GM15510 (cell line): ENCODE results near the gene TRIM54.

Source experiments
- POLR2A ChIP-seq: IDR thresholded peaks from 3 replicates; pipeline ENCODE4 v1.6.1; 2011; ENCODE audit warnings: borderline replicate concordance; ENCODE audit not compliant: insufficient read length; ENCODE audit errors: extremely low read depth

TRIM54 gene

DNA sequence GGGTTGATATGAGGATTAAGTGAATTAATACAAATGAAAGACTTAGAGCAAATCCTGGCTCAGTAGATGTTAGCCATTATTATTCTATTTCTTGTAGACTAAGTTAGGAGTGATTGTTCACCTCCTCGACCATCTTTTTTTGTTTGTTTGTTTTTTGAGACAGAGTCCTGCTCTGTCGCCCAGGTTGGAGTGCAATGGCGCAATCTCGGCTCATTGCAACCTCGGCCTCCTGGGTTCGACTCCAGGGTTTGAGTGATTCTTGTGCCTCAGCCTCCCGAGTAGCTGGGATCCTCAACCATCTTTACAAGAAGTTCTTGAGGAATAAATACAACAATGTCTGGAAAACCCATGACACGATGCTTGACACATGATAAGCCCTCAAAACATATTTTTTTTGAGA is 12.7 kb downstream of the TRIM54 start:
- TF ChIP-seq POLR2A, result no peak

DNA sequence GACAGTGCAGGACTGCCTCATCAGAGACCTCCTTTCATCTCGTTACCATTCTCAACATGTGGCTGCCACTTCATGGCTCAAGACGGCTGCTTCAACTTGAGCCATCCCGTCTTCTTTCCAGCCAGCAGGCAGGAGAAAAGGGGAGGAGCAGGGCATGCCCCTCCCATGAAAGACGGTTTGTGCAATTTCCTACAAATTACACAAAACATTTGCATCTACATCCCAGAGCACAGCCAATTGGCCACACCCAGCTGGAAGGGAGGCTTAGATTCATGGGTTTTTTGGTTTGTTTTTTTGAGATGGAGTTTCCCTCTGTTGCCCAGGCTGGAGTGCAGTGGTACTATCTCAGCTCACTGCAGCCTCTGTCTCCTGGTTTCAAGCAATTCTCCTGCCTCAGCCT is 14.3 kb downstream of the TRIM54 start:
- no peak for TF ChIP-seq POLR2A

DNA sequence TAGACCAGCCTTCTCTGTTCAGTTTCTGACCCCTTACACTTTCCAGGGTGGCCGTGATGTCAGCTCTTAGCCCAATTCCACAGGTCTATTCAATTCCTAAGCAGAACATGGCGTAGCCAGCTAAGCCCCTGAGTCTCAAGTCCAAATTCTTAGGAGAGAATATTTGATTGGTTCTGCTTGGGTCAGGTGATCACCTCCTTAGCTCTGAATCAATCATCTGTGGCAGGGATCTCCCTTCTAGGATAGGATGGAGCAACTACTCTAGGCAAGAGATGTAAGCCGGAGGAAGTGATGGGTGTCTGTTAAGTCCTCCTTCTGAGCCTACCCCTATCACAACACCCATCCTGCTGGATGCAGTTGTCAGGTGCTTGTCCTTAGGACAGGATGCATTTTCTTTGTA is 15.0 kb downstream of the TRIM54 start:
- no peak for TF ChIP-seq POLR2A

DNA sequence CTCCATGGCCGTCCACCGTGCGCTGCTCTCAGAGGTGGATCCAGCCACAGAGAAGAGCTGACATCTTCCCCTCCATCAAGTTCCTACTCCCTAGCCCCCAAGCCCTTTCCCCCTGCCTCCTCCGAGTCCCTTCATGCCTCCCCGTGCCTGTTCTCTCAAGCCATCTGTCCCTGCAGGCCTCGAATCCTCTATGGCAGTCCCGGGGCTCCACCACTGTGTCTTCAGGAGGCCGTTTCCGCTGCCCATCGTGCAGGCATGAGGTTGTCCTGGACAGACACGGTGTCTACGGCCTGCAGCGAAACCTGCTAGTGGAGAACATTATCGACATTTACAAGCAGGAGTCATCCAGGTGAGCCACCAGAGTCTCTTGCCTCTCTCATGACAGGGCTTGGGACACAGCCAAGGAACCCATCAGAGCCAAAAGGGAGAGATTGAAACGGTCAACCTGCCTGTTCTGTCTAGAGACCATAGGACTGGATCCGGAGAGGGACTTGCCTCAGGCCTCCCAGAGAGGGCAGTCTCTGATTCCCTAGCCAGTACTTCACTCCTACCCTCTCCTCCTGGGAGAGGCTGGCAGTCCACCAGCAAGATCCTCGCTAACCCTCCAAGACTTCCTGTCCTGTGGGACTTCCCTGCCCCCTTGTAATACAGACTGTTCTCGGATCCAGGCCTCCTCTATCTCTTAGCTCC is 16.3 kb downstream of the TRIM54 start:
- no peak for TF ChIP-seq POLR2A

DNA sequence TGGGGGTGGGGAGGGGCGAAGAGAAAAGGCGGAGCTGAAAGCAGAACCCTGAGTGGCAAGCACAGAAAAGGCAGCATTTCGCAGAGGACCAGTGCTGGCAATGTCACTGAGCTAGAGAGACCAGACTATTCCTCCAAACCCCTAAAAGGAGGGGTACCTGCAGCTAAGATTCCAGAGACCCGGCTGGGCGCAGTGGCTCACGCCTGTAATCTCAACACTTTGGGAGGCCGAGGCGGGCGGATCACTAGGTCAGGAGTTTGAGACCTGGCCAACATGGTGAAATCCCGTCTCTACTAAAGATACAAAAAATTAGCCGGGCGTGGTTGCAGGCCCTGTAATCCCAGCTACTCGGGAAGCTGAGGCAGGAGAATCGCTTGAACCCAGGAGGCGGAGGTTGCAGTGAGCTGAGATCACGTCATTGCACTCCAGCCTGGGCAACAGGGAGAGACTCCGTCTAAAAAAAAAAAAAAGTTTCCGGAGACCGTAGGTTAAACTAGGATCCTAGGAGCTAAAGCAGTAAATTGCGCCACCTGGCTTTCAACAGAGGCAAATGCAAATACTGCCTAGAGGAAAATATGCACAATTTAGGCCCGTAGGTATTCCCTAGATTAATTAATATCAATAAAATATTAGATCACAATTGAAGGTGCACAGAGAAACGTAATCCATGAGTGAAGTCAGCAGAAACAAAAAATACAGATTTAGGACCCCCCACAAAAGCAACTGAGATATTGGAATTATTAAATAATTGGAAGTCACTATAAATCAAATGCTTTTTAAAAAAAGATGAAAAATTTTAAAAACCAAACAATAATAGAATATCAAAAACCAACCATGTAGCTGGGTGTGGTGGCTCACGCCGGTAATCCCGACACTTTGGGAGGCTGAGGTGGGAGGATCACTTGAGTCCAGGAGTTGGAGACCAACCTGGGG is 21.1 kb downstream of the TRIM54 start:
- TF ChIP-seq POLR2A, result no peak

DNA sequence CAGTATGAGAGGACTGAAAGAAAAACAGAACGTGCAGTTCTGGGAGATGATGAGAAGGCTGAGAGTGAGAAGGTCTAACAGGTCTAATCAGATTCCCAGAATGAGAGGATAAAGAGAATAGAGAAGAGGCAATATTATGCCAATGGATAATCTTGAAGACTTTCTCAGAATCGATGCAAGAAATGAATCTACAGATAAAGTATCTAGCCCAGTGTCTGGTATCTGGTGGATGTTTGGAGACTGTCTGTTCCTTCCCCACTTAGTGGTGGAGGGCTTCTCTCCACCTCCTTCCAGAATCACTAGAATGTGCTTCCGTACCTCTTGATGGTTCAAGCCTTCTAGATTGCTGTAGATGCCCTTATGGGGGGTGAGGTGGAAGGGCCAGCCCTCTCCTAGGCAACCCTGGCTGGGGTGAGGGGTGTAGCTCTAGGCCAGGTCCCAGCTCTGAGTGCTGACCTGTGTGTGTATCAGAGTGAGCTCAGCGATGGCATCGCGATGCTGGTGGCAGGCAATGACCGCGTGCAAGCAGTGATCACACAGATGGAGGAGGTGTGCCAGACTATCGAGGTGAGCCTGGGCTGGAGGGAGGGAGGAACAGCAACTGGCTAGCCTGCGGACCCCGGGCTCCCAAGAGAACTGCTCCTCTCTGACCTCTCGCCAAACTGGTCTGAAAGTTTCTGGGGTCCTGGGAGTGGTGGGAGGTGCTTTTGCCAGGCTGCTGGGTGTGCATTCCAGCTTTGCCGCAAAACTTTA is 22.4 kb downstream of the TRIM54 start:
- TF ChIP-seq POLR2A, result no peak

DNA sequence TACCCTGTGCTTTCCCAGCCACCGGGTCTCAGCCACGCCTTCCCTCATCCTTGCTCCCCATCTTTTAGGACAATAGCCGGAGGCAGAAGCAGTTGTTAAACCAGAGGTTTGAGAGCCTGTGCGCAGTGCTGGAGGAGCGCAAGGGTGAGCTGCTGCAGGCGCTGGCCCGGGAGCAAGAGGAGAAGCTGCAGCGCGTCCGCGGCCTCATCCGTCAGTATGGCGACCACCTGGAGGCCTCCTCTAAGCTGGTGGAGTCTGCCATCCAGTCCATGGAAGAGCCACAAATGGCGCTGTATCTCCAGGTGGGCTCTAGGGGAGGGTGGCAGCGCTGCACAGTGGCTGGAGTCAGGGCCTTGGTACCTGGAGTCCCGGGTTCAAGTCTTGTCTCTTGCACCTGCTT is 23.3 kb downstream of the TRIM54 start:
- no peak for TF ChIP-seq POLR2A

DNA sequence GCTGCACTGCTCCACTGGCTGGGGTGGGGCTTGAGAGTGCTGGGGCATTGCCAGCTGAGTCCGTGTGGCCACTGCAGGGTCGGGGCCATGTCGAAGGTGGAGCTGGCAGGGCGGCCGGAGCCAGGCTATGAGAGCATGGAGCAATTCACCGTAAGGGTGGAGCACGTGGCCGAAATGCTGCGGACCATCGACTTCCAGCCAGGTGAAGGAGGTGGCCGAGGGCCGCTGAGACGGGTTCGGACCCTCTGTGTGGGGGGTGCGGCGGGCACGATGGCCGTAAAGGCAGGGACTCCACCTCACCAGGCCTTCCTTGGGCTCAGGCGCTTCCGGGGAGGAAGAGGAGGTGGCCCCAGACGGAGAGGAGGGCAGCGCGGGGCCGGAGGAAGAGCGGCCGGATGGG is 23.9 kb downstream of the TRIM54 start:
- no peak for TF ChIP-seq POLR2A

DNA sequence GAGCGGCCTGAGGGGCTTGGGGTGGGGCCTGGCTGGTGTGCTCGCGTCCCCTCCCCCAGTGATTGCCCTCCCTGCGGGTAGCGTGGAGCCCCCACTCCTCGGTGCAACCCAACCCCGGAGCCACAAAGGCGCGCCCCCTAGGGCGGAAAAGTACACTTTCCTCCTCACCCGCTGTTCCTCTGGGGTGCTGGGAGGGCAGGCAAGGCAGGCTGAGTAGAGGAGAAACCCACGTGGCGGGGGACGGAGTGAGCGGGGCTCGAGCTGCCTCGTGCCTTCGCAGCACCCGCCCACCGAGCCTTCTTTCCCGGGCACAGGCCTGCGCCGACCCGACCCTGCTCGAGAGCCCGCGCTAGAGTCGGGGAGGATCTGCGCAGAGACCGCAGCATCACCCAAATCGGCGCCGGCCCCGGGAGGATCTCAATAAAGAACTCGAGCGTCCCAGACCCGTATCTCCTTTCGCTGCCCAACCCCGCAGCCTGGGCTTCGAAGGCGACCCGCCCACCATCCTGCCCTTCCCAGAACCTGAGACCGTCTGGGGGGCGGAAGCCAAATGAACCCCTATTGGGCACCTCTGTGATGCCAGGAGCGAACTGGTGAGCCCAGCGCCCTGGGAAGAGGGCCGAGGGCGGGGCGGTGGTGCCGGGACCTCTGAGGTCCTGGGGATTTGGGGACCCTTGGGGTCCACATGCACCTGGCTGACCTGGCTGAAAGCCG is 24.5 kb downstream of the TRIM54 start:
- no peak for TF ChIP-seq POLR2A

DNA sequence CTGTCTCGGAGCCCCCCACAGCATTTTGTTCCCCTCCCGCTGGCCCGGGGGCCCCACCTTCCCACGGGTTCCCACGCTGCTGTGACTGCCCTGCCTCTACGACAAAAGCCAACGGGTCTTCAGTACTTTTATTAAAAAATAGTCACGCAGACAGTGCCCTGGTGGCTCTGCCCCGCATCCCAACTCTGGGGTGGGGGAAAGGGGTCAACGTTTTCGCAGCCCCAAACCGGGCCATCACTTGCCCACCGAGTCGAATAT is 25.0 kb downstream of the TRIM54 start:
- no peak for TF ChIP-seq POLR2A

DNA sequence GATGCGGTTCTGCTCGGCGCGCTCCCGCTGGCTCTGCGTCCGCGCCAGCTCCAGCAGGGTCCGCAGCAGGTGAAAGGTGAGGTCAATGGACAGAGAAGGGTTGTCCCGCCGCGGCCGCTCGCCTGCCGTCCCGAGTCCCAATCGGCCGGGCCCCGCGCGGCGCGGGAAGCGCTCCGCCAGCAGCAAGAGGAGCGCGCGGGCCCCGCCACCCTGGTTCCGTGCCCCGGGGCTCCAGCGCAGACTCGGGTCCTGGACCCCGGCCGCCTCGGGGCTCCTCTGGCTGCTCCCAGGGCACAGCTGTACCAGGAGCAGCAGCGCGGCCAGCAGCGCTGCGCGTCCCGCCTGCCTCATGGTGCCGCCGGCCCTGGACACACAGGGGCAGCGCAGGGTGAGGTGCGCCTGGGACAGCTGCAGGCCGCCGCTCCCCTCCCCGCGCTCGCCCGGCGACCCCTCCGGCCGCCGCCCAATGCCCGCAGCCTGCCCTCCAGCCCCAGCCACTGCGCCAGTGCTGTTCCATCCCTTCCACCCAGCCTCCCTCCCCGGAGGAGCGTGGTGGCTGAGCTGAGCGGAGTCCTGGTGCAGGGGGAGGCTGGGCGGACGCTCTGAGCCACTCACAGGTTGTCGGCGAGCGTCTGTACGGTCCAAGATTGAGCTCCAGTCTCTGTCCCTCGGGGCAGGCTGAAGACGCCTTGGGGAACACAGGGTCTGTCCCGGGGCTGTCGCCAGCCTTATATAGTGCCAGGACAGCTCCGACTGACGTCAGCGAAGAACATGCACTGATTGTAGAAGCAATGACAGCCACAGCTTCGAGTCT is 25.5 kb downstream of the TRIM54 start:
- no peak for TF ChIP-seq POLR2A

DNA sequence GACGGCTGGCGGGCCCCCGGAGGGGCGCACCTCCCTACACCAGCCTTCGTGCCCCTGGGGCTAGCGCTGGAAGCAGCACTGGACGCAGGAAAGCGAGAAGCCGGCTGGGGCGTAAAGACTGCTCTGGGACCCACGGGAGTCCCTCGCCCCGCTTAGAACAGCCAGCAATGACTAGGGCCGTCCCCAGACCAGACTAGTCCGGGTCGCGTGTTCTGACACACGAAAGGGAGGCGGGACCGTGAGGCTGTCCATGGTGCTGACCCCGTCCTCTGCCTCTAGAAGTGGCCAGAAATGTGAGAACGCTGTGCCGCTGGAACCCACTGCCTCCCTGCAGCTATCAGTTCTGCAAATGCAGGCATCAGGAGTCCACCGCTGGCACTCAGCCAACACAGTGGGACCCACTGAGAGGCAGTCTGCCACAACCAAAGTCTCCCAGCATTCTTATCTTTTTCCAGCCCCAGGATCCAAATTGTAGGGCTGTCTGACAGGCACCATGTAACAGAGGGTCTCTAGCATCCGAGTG is 26.2 kb downstream of the TRIM54 start, which contains the start of gene UCN:
TSS of gene UCN (minus strand) at position 87 of the 523 bp plus-strand sequence. CDS start 550 bp downstream, outside the sequence.
- TF ChIP-seq POLR2A, result no peak

DNA sequence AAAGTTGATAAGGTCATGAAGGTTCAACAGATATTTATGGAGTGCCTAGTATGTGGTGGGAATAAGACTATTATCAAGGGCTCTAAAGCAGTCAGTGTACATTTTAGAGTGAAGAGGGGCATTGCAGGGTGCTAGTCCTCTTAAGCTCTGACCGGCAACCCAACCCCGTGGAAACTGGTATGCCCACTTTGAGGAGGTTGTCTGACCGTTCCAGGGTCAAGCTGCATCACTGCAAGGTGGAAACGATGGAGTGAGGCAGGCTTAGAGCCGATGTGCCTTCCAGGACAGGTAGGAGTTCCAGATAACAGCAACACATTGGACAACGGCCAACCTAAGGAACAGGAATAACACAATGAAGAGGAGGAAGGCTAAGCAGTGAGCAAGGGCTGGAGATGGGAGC is 27.4 kb downstream of the TRIM54 start:
- no peak for TF ChIP-seq POLR2A

DNA sequence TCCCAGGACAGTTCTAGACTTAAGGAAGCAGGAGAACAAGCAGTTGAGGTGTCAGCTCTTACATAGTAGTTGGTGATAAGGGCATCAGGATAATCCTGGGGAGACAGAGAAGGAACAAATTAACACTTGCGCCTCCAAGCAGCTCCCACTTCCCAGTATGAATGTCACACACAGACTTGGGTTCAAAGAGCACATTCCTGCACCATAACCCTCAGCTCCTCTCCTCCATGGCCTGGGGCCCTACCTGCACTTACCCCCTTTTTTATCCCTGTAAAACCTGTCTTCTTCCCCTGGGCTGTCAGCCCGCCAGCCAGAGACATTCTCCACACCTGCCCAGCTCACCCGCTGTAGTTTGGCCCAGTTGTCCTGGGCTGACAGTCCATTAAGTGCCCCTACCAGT is 29.9 kb downstream of the TRIM54 start:
- no peak for TF ChIP-seq POLR2A
